Measurements from ENCODE around the gene SLC37A1.

DNA sequence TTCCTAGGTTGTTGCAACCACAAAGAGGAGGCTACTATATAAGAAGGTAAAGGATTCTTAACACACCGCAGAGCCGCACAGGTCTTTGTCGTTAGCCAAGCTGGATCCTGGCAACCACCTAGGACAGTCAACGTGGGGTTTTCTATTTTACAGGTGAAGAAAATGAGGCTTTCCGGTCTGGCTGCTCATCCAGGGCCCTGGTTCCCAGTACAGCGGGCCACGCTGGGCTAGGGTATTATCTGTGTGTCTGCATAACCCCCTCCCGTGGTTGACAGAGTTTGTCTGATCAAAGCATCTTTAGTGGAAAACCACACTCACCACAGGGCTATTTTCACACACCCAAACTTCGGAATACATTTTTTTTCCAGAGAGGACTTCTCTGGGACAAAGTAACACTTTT lies 100.7 kb downstream of the SLC37A1 start:
- no peak for TF ChIP-seq EZH2phosphoT487 (IDR thresholded peaks at IDR 0.05; ENCODE audit: borderline replicate concordance, low read length)
- TF ChIP-seq, protein P1, sequence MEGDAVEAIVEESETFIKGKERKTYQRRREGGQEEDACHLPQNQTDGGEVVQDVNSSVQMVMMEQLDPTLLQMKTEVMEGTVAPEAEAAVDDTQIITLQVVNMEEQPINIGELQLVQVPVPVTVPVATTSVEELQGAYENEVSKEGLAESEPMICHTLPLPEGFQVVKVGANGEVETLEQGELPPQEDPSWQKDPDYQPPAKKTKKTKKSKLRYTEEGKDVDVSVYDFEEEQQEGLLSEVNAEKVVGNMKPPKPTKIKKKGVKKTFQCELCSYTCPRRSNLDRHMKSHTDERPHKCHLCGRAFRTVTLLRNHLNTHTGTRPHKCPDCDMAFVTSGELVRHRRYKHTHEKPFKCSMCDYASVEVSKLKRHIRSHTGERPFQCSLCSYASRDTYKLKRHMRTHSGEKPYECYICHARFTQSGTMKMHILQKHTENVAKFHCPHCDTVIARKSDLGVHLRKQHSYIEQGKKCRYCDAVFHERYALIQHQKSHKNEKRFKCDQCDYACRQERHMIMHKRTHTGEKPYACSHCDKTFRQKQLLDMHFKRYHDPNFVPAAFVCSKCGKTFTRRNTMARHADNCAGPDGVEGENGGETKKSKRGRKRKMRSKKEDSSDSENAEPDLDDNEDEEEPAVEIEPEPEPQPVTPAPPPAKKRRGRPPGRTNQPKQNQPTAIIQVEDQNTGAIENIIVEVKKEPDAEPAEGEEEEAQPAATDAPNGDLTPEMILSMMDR (conservative IDR thresholded peaks at IDR 0.05; ENCODE audit: low read depth, low read length), result no peak
- no peak for TF ChIP-seq EZH2 (IDR thresholded peaks at IDR 0.05; ENCODE audit: low read length, unreplicated experiment)
